ENCODE measurements around the gene HPS5.

GRCh38 chr11:18312012-18312411, 9.9 kb downstream of the HPS5 start:
- TF ChIP-seq CTCF (optimal IDR thresholded peaks at IDR 0.05 in 1 of 3, IDR thresholded peaks at IDR 0.05 in 1 of 3, conservative IDR thresholded peaks at IDR 0.05 in 1 of 3; ENCODE audit: extremely low read depth in 1 of 3, insufficient read depth in 2 of 3, low read length in 3 of 3) (no peak), EZH2 (IDR thresholded peaks at IDR 0.05; ENCODE audit: low read length) (no peak)
